DOHH2 (cell line): Measurements from ENCODE around the gene NPAS3.

ENCODE experiments used
- H3F3A ChIP-seq: fragments of 200-600 bp; sonication (generic), shearing (Covaris generic); 2 replicates; pipeline ENCODE4 v1.6.0; 2016; ENCODE audit warnings: antibody characterized with exemption, mild to moderate bottlenecking; ENCODE audit not compliant: control insufficient read depth, insufficient read depth
- H3K27ac ChIP-seq: fragments of 200-600 bp; sonication (generic); 2 replicates; pipeline ENCODE4 v1.5.1; 2014; ENCODE audit warnings: low read depth, mild to moderate bottlenecking, low read length, moderate library complexity
- H3K27me3 ChIP-seq: fragments of 200-600 bp; sonication (generic); 2 replicates; pipeline ENCODE4 v1.6.1; 2014; ENCODE audit warnings: mild to moderate bottlenecking, low read length, mixed read lengths; ENCODE audit not compliant: control insufficient read depth
- H3K36me3 ChIP-seq: fragments of 200-600 bp; sonication (generic); 2 replicates; pipeline ENCODE4 v1.6.1; 2014; ENCODE audit warnings: mild to moderate bottlenecking, low read length, moderate library complexity, mixed read lengths; ENCODE audit not compliant: control insufficient read depth
- H3K4me1 ChIP-seq: fragments of 200-600 bp; sonication (generic); 2 replicates; pipeline ENCODE4 v1.6.1; 2014; ENCODE audit warnings: mild to moderate bottlenecking, low read length, mixed read lengths; ENCODE audit not compliant: control insufficient read depth
- H3K4me2 ChIP-seq: fragments of 200-600 bp; sonication (generic); 2 replicates; pipeline ENCODE4 v1.6.0; 2014; ENCODE audit warnings: mild to moderate bottlenecking, low read length, moderate library complexity
- H3K4me3 ChIP-seq: fragments of 200-600 bp; sonication (generic); 2 replicates; pipeline ENCODE4 v1.5.1; 2014; ENCODE audit warnings: mild to moderate bottlenecking, low read length, mixed read lengths
- H3K79me2 ChIP-seq: fragments of 200-600 bp; sonication (generic); 2 replicates; pipeline ENCODE4 v1.6.1; 2014; ENCODE audit warnings: mild to moderate bottlenecking, low read length, mixed read lengths; ENCODE audit not compliant: control insufficient read depth
- H3K9me2 ChIP-seq: fragments of 200-600 bp; sonication (generic); replicated peaks from 2 replicates; pipeline ENCODE4 v1.6.1; 2014; ENCODE audit warnings: mild to moderate bottlenecking, low read length, mixed read lengths; ENCODE audit not compliant: control insufficient read depth
- H3K9me3 ChIP-seq: fragments of 200-600 bp; sonication (generic); 2 replicates; pipeline ENCODE4 v1.6.1; 2014; ENCODE audit warnings: antibody characterized with exemption, low read length, mixed read lengths; ENCODE audit not compliant: control insufficient read depth, insufficient read depth
- H4K20me1 ChIP-seq: fragments of 200-600 bp; sonication (generic); 2 replicates; pipeline ENCODE4 v1.6.0; 2014; ENCODE audit warnings: low read depth, mild to moderate bottlenecking, antibody characterized with exemption, low read length, moderate library complexity; ENCODE audit not compliant: control insufficient read depth, insufficient read depth
- EZH2phosphoT487 ChIP-seq: fragments of 200-600 bp; sonication (generic); IDR thresholded peaks from 2 replicates; pipeline ENCODE4 v1.6.1; 2017; ENCODE audit warnings: borderline replicate concordance, mild to moderate bottlenecking, antibody characterized with exemption, low read length, moderate library complexity, mixed read lengths
- TF ChIP-seq, protein P1 (sequence below): fragments of 200-600 bp; sonication (generic); IDR thresholded peaks from one replicate; pipeline ENCODE4 v1.5.1; 2014; ENCODE audit warnings: antibody characterized with exemption, mild to moderate bottlenecking, low read depth, low read length; ENCODE audit not compliant: poor library complexity, severe bottlenecking

The NPAS3 gene

DNA sequence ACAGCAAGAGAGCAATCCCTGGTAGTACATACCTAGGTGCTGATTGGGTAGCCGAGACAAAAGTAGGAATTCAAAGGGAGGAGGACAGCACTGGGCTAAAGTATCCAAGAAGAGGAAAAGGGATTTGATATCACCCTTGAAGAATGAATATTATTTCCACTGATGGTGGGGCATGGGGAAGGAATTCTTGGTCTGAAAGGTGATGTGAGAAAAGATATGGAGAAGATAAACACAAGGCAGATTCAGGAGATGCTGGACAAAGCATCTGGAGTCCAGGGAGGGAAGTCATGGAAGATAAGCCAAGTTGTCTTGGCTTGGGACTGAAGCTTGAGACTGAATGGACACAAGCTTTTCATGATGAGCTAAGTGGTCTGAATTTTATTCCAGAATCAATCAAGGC, 818.2 kb downstream of the NPAS3 start:
- Histone ChIP-seq H3K27ac (no peak overlapping the region), H3K9me3 (no peaks in the 10 kb centered on the region), H3K9me2 (no peaks in the 10 kb centered on the region), H3K4me2 (no peak overlapping the region), H3F3A (no peaks in the 10 kb centered on the region), H3K27me3 (no peaks in the 10 kb centered on the region), H3K36me3 (no peaks in the 10 kb centered on the region), H4K20me1 (no peaks in the 10 kb centered on the region), H3K4me1 (no peaks in the 10 kb centered on the region), H3K4me3 (no peak overlapping the region), H3K79me2 (no peaks in the 10 kb centered on the region)
- no peak for TF ChIP-seq EZH2phosphoT487
- TF ChIP-seq, protein P1, sequence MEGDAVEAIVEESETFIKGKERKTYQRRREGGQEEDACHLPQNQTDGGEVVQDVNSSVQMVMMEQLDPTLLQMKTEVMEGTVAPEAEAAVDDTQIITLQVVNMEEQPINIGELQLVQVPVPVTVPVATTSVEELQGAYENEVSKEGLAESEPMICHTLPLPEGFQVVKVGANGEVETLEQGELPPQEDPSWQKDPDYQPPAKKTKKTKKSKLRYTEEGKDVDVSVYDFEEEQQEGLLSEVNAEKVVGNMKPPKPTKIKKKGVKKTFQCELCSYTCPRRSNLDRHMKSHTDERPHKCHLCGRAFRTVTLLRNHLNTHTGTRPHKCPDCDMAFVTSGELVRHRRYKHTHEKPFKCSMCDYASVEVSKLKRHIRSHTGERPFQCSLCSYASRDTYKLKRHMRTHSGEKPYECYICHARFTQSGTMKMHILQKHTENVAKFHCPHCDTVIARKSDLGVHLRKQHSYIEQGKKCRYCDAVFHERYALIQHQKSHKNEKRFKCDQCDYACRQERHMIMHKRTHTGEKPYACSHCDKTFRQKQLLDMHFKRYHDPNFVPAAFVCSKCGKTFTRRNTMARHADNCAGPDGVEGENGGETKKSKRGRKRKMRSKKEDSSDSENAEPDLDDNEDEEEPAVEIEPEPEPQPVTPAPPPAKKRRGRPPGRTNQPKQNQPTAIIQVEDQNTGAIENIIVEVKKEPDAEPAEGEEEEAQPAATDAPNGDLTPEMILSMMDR = no peak

DNA sequence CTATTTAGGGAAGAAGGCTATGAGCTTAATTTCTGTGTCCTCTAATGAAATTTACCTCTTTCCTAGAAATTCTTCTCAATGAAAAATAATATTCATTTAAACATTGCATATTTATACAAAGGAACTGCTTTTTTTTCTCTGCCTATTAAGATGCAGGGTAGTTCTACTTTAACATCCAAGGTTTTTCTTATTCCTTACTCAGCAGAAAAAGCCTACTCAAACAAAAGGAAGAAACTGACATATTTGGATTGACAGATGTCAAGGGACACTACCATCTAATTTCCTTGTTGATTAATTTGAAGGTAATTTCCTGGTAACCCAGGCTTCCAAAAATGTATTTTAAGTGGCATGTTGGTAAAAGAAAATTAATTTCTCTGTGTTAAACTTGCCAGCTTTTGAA, 819.9 kb downstream of the NPAS3 start:
- TF ChIP-seq EZH2phosphoT487 = no peak
- TF ChIP-seq, protein P1 = no peak
- H3F3A ChIP-seq = no peaks in the 10 kb centered on the region
- H3K9me3 ChIP-seq = no peaks in the 10 kb centered on the region
- H3K4me1 ChIP-seq = no peaks in the 10 kb centered on the region
- no peaks in the 10 kb centered on the region for H3K36me3 ChIP-seq
- no peaks in the 10 kb centered on the region for H3K79me2 ChIP-seq
- no peak overlapping the region for H3K27ac ChIP-seq
- no peaks in the 10 kb centered on the region for H4K20me1 ChIP-seq
- H3K27me3 ChIP-seq = no peaks in the 10 kb centered on the region
- H3K4me3 ChIP-seq = no peak overlapping the region
- H3K4me2 ChIP-seq = no peak overlapping the region
- H3K9me2 ChIP-seq = no peaks in the 10 kb centered on the region

DNA sequence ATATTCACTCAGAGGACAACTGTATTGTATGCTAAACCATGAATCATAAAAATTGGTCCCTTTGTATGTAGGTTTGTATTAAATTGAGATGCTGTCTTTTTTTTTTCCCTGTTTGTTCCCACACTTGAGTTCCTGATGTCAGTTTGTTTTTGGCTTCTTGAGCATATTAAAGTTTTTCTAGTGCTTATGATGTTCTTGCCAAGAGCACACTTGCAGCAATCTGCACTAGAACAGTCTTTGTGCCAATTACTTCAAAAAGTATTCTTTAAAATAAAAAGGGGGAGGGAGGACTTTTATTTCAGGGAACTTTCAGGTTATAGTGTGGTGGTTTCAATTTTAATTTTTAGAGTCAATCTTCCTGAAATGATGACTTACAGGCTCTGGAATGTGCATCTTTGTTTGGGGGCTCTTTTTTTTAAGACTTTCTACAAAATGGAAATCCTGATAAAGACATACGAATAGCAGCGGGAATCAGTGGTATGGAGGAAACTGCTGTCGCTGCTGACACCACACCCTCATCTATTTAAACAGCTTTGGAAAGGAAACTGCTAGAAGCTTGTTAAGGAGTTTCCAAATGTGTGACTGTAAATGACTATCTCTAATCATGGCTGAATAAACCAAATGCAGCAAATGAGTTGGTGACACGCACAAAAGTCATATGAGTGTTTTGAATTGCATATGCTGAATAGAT, 823.6 kb downstream of the NPAS3 start:
- no peaks in the 10 kb centered on the region for H3K4me1 ChIP-seq
- H3F3A ChIP-seq = no peaks in the 10 kb centered on the region
- H3K27me3 ChIP-seq = no peaks in the 10 kb centered on the region
- H3K27ac ChIP-seq = no peak overlapping the region
- no peaks in the 10 kb centered on the region for H3K36me3 ChIP-seq
- H3K4me2 ChIP-seq = no peak overlapping the region
- H3K79me2 ChIP-seq = no peaks in the 10 kb centered on the region
- no peaks in the 10 kb centered on the region for H3K9me3 ChIP-seq
- no peaks in the 10 kb centered on the region for H3K9me2 ChIP-seq
- H3K4me3 ChIP-seq = no peak overlapping the region
- TF ChIP-seq, protein P1 = no peak
- TF ChIP-seq EZH2phosphoT487 = no peak
- H4K20me1 ChIP-seq = no peaks in the 10 kb centered on the region
